ENCODE results near the gene TAF6L. TPM values are rescaled to one million over a fixed set of nuclear protein-coding genes. Genes with fewer than 3 reads are reported as not detected.

Gene TAF6L
- total and polyA plus RNA-seq, 2 of the 8 experiments (the other 6 are each of a cell fraction or from before 2014, with no cell fraction given): 24.8 to 31.9 TPM

DNA sequence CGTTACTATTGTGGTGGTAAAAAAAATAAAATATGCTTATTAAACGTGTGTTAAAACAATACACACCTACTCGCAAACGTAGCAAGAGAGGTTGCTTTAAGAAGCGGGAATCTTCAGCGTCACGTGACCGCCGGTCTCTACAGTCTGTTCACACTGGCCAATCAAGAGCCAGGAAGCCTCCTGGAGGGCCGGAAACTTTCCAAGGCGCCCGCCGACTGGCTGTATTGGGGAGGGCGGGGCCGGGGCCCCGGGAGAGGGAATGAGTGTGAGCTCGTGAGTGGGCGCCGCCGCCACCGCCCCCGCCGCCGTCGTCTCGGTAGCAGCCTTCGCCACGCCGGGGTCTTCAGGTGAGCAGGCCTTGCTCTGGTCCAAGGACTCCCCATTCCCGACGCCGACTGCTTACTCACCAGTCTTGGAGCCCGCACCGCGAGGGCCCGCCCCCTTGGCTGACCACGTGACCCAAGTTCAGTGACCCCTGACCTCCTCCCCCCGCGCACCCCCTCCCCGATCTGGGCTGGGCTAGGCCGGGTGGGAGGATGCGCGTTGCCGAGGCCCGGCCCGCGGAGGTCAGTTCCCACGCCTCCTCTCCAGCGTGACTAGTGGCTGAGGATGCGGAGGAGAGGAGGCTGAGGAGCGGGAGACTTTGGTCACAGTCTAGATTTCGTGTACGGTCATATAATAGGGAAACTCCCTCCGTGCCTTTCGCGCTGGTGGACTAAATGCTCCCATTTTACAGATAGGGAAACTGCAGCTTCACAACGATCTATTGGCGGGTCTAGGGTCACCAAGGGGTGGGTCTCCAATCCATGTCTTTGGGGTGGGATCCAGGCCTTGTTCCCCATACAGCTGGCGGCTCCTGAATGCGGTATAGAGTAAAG, at the start of gene TAF6L (continued):
- TF ChIP-seq KDM5A (IDR thresholded peaks at IDR 0.05; ENCODE audit: low read length): no peak
- TF ChIP-seq POU5F1 (IDR thresholded peaks at IDR 0.05; ENCODE audit: low read depth, low read length): no peak
- TF ChIP-seq, protein P1, sequence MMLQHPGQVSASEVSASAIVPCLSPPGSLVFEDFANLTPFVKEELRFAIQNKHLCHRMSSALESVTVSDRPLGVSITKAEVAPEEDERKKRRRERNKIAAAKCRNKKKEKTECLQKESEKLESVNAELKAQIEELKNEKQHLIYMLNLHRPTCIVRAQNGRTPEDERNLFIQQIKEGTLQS (IDR thresholded peaks at IDR 0.05; ENCODE audit: insufficient read depth, low read depth, low read length): peak; percentile 75
- TF ChIP-seq TCF12 (IDR thresholded peaks at IDR 0.05; ENCODE audit: low read depth, low read length): no peak
- no peak for TF ChIP-seq CBX8 (IDR thresholded peaks at IDR 0.05; ENCODE audit: borderline replicate concordance, low read depth, low read length)
- peak; percentile 60 for TF ChIP-seq SP1 (IDR thresholded peaks at IDR 0.05; ENCODE audit: low read depth, low read length)
- peak; percentile 58 for TF ChIP-seq KDM4A (IDR thresholded peaks at IDR 0.05; ENCODE audit: low read depth, low read length, severe bottlenecking)
- TF ChIP-seq RXRA (IDR thresholded peaks at IDR 0.05; ENCODE audit: insufficient read depth, low read depth, low read length): no peak
- no peak for TF ChIP-seq EZH2 (IDR thresholded peaks at IDR 0.05; ENCODE audit: low read depth, low read length, severe bottlenecking)
- peak; percentile 50; the same call in 1 of the 2 replicates for TF ChIP-seq BACH1 (IDR thresholded peaks at IDR 0.05; ENCODE audit: low read length)
- no peak for TF ChIP-seq ZNF274 (IDR thresholded peaks at IDR 0.05; ENCODE audit: borderline replicate concordance, extremely low read depth, low read length)
- TF ChIP-seq SRF (IDR thresholded peaks at IDR 0.05; ENCODE audit: low read depth, low read length): no peak
- TF ChIP-seq TBP (IDR thresholded peaks at IDR 0.05; ENCODE audit: low read depth, low read length): peak; percentile 64; the same call in 1 of the 2 replicates
- peak; percentile 88 for TF ChIP-seq PHF8 (conservative IDR thresholded peaks at IDR 0.05; ENCODE audit: low read depth, low read length)
- TF ChIP-seq RFX5 (IDR thresholded peaks at IDR 0.05; ENCODE audit: borderline replicate concordance, low read depth, low read length): no peak
- no peak; the same call in 1 of the 2 replicates for TF ChIP-seq CREB1 (IDR thresholded peaks at IDR 0.05)
- TF ChIP-seq NANOG (IDR thresholded peaks at IDR 0.05; ENCODE audit: insufficient read depth, low read depth, low read length, poor library complexity, severe bottlenecking): no peak
- 0 out of 2 replicates have a peak, but pooled peaks have one; percentile 11 for TF ChIP-seq GTF2F1 (IDR thresholded peaks at IDR 0.05; ENCODE audit: borderline replicate concordance, low read depth, low read length)
- TF ChIP-seq KDM1A (IDR thresholded peaks at IDR 0.05; ENCODE audit: borderline replicate concordance, low read length): peak; percentile 97
- no peak for TF ChIP-seq RNF2 (IDR thresholded peaks at IDR 0.05; ENCODE audit: borderline replicate concordance, low read depth, low read length, missing control alignments, poor library complexity, severe bottlenecking)
- TF ChIP-seq CHD2 (IDR thresholded peaks at IDR 0.05; ENCODE audit: low read length): no peak
- no peak for TF ChIP-seq SP2 (IDR thresholded peaks at IDR 0.05; ENCODE audit: low read length)
- no peak for TF ChIP-seq CEBPB (IDR thresholded peaks at IDR 0.05; ENCODE audit: low read depth, low read length)
- TF ChIP-seq TAF1 (IDR thresholded peaks at IDR 0.05; ENCODE audit: low read depth, low read length): peak; percentile 82

Measured in H1 (cell line).